Measurements from ENCODE around the gene SLCO2A1. TPM values are rescaled to one million over a fixed set of nuclear protein-coding genes. Genes with fewer than 3 reads are reported as not detected.

SLCO2A1 gene
- total and polyA plus RNA-seq, 2 of the 4 experiments (the other 2 are of a cell fraction) = under 0.01 to 1.5 TPM

- no peak for TF ChIP-seq USF2 (IDR thresholded peaks at IDR 0.05; ENCODE audit: low read depth, low read length)
These were observed 103.6 kb downstream of the SLCO2A1 start (continued) for GRCh38 chr3:133925960-133926735.

GRCh38 chr3:133924041-133924440, 105.7 kb downstream of the SLCO2A1 start:
- no peak overlapping the region for H4K91ac ChIP-seq (ENCODE audit: insufficient read depth, low read depth, low read length)
- H3K9ac ChIP-seq (ENCODE audit: low read depth, low read length) = no peak overlapping the region
- dilution Hi-C loops (cut with HindIII; ENCODE audit: low sequenced_read_pairs, unreplicated experiment) (no loop called here), in situ Hi-C loops (cut with MboI; ENCODE audit: low sequenced_read_pairs) (loop anchor here (10.0 kb wide), 1 partner anchor 109 kb away; no protein-coding TSS in a partner anchor), intact Hi-C loops (cut with micrococcal nuclease) (no loop called here)
- no peak overlapping the region for H3K4ac ChIP-seq (ENCODE audit: low read depth, low read length)
- no peaks in the 10 kb centered on the region for H3K9me1 ChIP-seq (ENCODE audit: insufficient read depth, low read length)
- H2BK15ac ChIP-seq (ENCODE audit: low read depth, low read length) = no peak overlapping the region
- ATAC-seq (ENCODE audit: low read depth) (no peak), DNase-seq (peak; percentile 29)
- H3K56ac ChIP-seq (ENCODE audit: extremely low read depth, insufficient read depth, low read length) = no peak overlapping the region
- no TSS peak for BruUV-seq (replicated peaks)
- 100% methylated on average over 2 of the region's 4 CpGs; no CpG with 5 or more reads in 1 of the 2 experiments for WGBS, 2 experiments (ENCODE audit: extremely low coverage in 2 of 2, insufficient read length in 1 of 2)
- no peak overlapping the region for H2AFZ ChIP-seq (replicated peaks; ENCODE audit: low read length, poor library complexity)
- no peak overlapping the region for H3K18ac ChIP-seq (ENCODE audit: low read depth, low read length)
- H3K9me3 ChIP-seq (ENCODE audit: control insufficient read depth, insufficient read depth, low read length) = no peaks in the 10 kb centered on the region
- peaks cover 3% of the 10 kb centered on the region for H3K27me3 ChIP-seq (ENCODE audit: control insufficient read depth, insufficient read depth, low read length)
- ChIA-PET CTCF (no interaction called here), POLR2A (ENCODE audit: unreplicated experiment) (no interaction called here)
- no peaks in the 10 kb centered on the region for H3K4me1 ChIP-seq (ENCODE audit: control insufficient read depth, insufficient read depth, low read length)
- no peaks in the 10 kb centered on the region for H3K36me3 ChIP-seq (ENCODE audit: control insufficient read depth, insufficient read depth, low read length)
- no peak overlapping the region for H3K23ac ChIP-seq (ENCODE audit: low read depth, low read length)
- H4K5ac ChIP-seq (ENCODE audit: low read depth, low read length) = no peak overlapping the region
- H3K14ac ChIP-seq (replicated peaks; ENCODE audit: low read depth, low read length) = no peak overlapping the region
- no peak for TF ChIP-seq RCOR1 (IDR thresholded peaks at IDR 0.05; ENCODE audit: insufficient replicate concordance, low read length)
- no peak for TF ChIP-seq RAD21 (IDR thresholded peaks at IDR 0.05; ENCODE audit: low read length)
- no peak for TF ChIP-seq BHLHE40 (IDR thresholded peaks at IDR 0.05; ENCODE audit: low read depth, low read length)
- no peak for TF ChIP-seq SMC3 (IDR thresholded peaks at IDR 0.05; ENCODE audit: low read depth, low read length)
- TF ChIP-seq NFE2L2 (IDR thresholded peaks at IDR 0.05; ENCODE audit: low read depth, low read length) = no peak
- TF ChIP-seq RFX5 (IDR thresholded peaks at IDR 0.05; ENCODE audit: low read depth, low read length) = no peak
- TF ChIP-seq FOS (IDR thresholded peaks at IDR 0.05; ENCODE audit: low read depth, low read length) = no peak
- no peak overlapping the region for H2AK9ac ChIP-seq (replicated peaks; ENCODE audit: low read depth, low read length, poor library complexity)
- H2BK20ac ChIP-seq (ENCODE audit: low read depth, low read length) = no peak overlapping the region
- no peaks in the 10 kb centered on the region for H4K20me1 ChIP-seq (ENCODE audit: insufficient read depth, low read length)
- no peak overlapping the region for H2BK120ac ChIP-seq (ENCODE audit: low read depth, low read length)
- H2AK5ac ChIP-seq (ENCODE audit: low read depth, low read length) = no peak overlapping the region
- no peak overlapping the region for H3K27ac ChIP-seq (ENCODE audit: insufficient read depth, low read length)
- no peaks in the 10 kb centered on the region for H3K79me1 ChIP-seq (ENCODE audit: low read depth in 1 of 2, low read length in 2 of 2)
- no peak overlapping the region for H3K4me2 ChIP-seq (ENCODE audit: low read depth, low read length)
- H4K8ac ChIP-seq (ENCODE audit: low read depth in 2 of 2, low read length in 2 of 2) = no peak overlapping the region
- no peak overlapping the region for H2BK5ac ChIP-seq (ENCODE audit: low read depth, low read length, poor library complexity, severe bottlenecking)
- no peak overlapping the region for H3K4me3 ChIP-seq (ENCODE audit: insufficient read depth, low read depth, low read length)
